ENCODE measurements around the gene PGBD5.

DNA sequence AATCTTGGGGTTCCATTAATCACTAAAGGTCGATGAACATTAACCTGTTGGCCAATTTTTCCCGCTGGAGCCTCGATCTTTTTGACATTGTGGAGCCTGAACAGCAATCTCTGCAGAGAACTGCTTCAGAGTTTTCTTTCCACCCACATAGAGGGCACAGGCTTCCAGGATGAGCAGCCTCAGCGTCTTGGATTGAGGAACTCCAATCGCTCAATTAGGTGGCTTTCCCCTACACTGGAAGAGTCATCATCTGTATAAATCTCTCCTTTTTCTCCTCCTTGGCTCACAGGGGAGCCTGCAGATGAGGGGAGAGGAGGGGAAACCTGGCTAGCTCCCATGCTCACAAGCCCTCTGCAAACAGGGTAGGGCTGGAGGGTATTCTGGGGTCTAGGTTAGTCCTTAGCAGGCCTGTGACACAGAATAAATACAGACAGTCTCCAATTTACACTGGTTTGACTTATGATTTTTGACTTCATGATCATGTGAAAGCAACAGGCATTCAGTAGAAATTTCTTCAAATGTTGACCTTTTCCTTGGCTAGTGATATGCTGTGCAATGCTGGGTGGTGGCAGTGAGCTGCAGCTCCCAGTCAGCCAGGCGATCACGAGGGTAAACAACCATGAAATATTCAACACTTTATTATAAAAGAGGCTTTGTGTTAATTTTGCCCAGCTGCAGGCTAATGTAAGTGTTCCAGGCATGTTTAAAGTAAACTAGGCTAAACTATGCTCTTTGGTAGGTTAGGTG is 80.8 kb downstream of the PGBD5 start:
- TF ChIP-seq, protein P1, sequence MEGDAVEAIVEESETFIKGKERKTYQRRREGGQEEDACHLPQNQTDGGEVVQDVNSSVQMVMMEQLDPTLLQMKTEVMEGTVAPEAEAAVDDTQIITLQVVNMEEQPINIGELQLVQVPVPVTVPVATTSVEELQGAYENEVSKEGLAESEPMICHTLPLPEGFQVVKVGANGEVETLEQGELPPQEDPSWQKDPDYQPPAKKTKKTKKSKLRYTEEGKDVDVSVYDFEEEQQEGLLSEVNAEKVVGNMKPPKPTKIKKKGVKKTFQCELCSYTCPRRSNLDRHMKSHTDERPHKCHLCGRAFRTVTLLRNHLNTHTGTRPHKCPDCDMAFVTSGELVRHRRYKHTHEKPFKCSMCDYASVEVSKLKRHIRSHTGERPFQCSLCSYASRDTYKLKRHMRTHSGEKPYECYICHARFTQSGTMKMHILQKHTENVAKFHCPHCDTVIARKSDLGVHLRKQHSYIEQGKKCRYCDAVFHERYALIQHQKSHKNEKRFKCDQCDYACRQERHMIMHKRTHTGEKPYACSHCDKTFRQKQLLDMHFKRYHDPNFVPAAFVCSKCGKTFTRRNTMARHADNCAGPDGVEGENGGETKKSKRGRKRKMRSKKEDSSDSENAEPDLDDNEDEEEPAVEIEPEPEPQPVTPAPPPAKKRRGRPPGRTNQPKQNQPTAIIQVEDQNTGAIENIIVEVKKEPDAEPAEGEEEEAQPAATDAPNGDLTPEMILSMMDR (conservative IDR thresholded peaks at IDR 0.05; ENCODE audit: low read length): no peak
- TF ChIP-seq EZH2phosphoT487 (IDR thresholded peaks at IDR 0.05; ENCODE audit: borderline replicate concordance, low read depth, low read length): no peak

Data from OCI-LY7 (cell line).